Upper lobe of left lung (tissue), 6 donors: Measurements from ENCODE around the gene CCDC200. TPM values are rescaled to one million over a fixed set of nuclear protein-coding genes. Genes with fewer than 3 reads are reported as not detected.
"Not testable (repeated sequence)": the region's sequence is repeated elsewhere in the genome, so short reads cannot be mapped to it uniquely, and the experiment has no call there.

Source experiments
- ATAC-seq, 2 donors: fragments of 200-7000 bp; cut with Tn5 transposase; one replicate each; pipeline ENCODE4 v1.9.1; 2022; ENCODE audit warnings: mild to moderate bottlenecking in 2 of 2, moderate library complexity in 2 of 2; ENCODE audit not compliant: low FRiP score in 2 of 2
- DNase-seq, 2 donors: peaks; one replicate each; pipeline ENCODE4 v3.0.0-alpha.2; 2019 to 2020
- H3K27ac ChIP-seq, 4 donors: fragments of 200-600 bp; sonication (generic); one replicate each; pipeline ENCODE4 v1.5.1; 2016 to 2019
- H3K27me3 ChIP-seq, 4 donors: fragments of 200-600 bp; sonication (generic); one replicate each; pipeline ENCODE4 v1.5.1; 2017 to 2019
- H3K36me3 ChIP-seq, 4 donors: fragments of 200-600 bp; sonication (generic); one replicate each; pipeline ENCODE4 v1.5.1; 2016 to 2019
- H3K4me1 ChIP-seq, 4 donors: fragments of 200-600 bp; sonication (generic); one replicate each; pipeline ENCODE4 v1.5.1; 2018 to 2019
- H3K4me3 ChIP-seq, 4 donors: fragments of 200-600 bp; sonication (generic); one replicate each; pipeline ENCODE4 v1.5.1; 2017 to 2019; ENCODE audit warnings: mild to moderate bottlenecking in 2 of 4, moderate library complexity in 1 of 4
- H3K9me3 ChIP-seq, 4 donors: fragments of 200-600 bp; sonication (generic); one replicate each; pipeline ENCODE4 v1.5.1; 2018 to 2019
- EP300 ChIP-seq, 4 donors: sonication (generic); formaldehyde crosslinking; IDR thresholded peaks; one replicate each; pipeline ENCODE4 v1.5.1; 2017; ENCODE audit warnings: antibody characterized with exemption in 4 of 4, control low read depth in 2 of 4
- POLR2A ChIP-seq, 4 donors: fragments of 450-650 bp; IDR thresholded peaks; one replicate each; pipeline ENCODE4 v1.5.1; 2016 to 2017; ENCODE audit warnings: antibody characterized with exemption in 4 of 4, mild to moderate bottlenecking in 2 of 4
- POLR2AphosphoS5 ChIP-seq, 2 donors: sonication (generic); formaldehyde crosslinking; IDR thresholded peaks; one replicate each; pipeline ENCODE4 v1.5.1; 2017; ENCODE audit warnings: antibody characterized with exemption in 2 of 2
- WGBS, 2 donors: methylation state at CpG; one replicate each; pipeline ENCODE4 v1.1.5; 2017 to 2018; 5-methylcytosine and 5-hydroxymethylcytosine counted together
- total RNA-seq, 6 donors: library from RNA; depleted of rRNA in 4 of 6; stranded (reverse); fragments of >200 nt in 4 of 6; gene quantifications; one replicate each; pipeline versions ENCODE4 v1.1.0 to v1.2.1, GENCODE V29; 2016 to 2021
- TF ChIP-seq, protein P1 (sequence below), 6 experiments: fragments of 450-650 bp in 4 of 6; fragments of 200-600 bp in 2 of 6; sonication (generic) in 2 of 6; IDR thresholded peaks; one replicate each; pipeline ENCODE4 v1.5.1; 2016 to 2019; ENCODE audit warnings: antibody characterized with exemption in 6 of 6
- donor health status: DM: no; HTN: no; CAD: no; lungs with moderate emphysema.
- donor health status: DM: no; HTN: yes; CAD: no; lungs with severe emphysema.

The CCDC200 gene
- total RNA-seq, 6 donors from 2014 or later: 8.4 TPM; not detected in 5

DNA sequence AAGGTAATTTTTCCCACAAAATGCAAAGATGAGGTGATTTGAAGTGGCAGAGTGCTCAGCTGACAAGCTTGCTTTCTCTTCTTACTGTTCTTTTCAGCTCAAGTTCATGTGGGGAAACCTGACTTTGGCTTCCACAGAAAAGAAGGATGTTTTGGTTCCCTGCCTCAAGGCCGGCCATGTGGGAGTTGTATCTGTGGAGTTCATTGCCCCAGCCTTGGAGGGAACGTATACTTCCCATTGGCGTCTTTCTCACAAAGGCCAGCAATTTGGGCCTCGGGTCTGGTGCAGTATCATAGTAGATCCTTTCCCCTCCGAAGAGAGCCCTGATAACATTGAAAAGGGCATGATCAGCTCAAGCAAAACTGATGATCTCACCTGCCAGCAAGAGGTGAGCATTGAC is 35.2 kb downstream of the CCDC200 start:
- TF ChIP-seq EP300 (IDR thresholded peaks at IDR 0.05) (no peak), POLR2AphosphoS5 (IDR thresholded peaks at IDR 0.05) (no peak), POLR2A (IDR thresholded peaks at IDR 0.05) (no peak)
- TF ChIP-seq, protein P1, sequence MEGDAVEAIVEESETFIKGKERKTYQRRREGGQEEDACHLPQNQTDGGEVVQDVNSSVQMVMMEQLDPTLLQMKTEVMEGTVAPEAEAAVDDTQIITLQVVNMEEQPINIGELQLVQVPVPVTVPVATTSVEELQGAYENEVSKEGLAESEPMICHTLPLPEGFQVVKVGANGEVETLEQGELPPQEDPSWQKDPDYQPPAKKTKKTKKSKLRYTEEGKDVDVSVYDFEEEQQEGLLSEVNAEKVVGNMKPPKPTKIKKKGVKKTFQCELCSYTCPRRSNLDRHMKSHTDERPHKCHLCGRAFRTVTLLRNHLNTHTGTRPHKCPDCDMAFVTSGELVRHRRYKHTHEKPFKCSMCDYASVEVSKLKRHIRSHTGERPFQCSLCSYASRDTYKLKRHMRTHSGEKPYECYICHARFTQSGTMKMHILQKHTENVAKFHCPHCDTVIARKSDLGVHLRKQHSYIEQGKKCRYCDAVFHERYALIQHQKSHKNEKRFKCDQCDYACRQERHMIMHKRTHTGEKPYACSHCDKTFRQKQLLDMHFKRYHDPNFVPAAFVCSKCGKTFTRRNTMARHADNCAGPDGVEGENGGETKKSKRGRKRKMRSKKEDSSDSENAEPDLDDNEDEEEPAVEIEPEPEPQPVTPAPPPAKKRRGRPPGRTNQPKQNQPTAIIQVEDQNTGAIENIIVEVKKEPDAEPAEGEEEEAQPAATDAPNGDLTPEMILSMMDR (IDR thresholded peaks at IDR 0.05): no peak
- 98% methylated on average over 5 of the region's 5 CpGs for WGBS, 2 donors

GRCh38 chr17:43186656-43187055 is 41.8 kb downstream of the CCDC200 start:
- not testable (repeated sequence) for H3K9me3 ChIP-seq, H3K4me1 ChIP-seq, H3K4me3 ChIP-seq, H3K27me3 ChIP-seq, H3K27ac ChIP-seq, ATAC-seq, DNase-seq
- H3K36me3 ChIP-seq: peaks cover 47 to 88% (median 64%) of the 10 kb centered on the region in 4 donors
- 94 to 95% methylated on average over 5 of the region's 5 CpGs for WGBS, 2 donors

More for the DNA sequence above, 35.2 kb downstream of the CCDC200 start:
- Histone ChIP-seq H3K4me1 (no peaks in the 10 kb centered on the region), H3K4me3 (no peak overlapping the region), H3K27me3 (no peaks in the 10 kb centered on the region), H3K9me3 (no peaks in the 10 kb centered on the region), H3K36me3 (peaks cover 87 to 100% (median 96%) of the 10 kb centered on the region in 4 donors), H3K27ac (no peak overlapping the region)
- DNase-seq (no peak), ATAC-seq (no peak)

DNA sequence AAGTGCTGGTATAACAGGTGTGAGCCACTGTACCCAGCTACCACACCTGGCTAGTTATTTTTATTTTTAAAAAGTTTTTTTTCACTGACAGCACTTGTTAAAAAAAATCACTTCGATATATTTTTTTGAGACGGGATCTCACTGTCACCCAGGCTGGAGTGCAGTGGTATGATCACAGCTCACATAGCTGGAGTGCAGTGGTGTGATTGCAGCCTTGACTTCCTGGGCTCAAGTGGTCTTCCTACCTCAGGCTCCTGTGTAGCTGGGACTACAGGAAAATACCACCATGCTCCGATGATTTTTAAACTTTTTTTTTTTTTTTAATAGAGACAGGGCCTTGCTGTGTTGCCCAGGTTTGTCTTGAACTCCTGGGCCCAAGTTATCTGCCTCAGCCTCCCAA is 44.5 kb downstream of the CCDC200 start:
- DNase-seq: no peak
- H3K9me3 ChIP-seq: no peaks in the 10 kb centered on the region
- H3K36me3 ChIP-seq: peaks cover 43 to 87% (median 53%) of the 10 kb centered on the region in 4 donors
- no peak overlapping the region for H3K4me3 ChIP-seq
- TF ChIP-seq POLR2A (IDR thresholded peaks at IDR 0.05) (no peak), POLR2AphosphoS5 (IDR thresholded peaks at IDR 0.05) (no peak), EP300 (IDR thresholded peaks at IDR 0.05) (no peak)
- TF ChIP-seq, protein P1 (IDR thresholded peaks at IDR 0.05): no peak
- 94 to 96% methylated on average over 3 of the region's 3 CpGs for WGBS, 2 donors
- H3K4me1 ChIP-seq: no peaks in the 10 kb centered on the region
- ATAC-seq: no peak
- H3K27ac ChIP-seq: no peak overlapping the region
- H3K27me3 ChIP-seq: no peaks in the 10 kb centered on the region

- no peaks in the 10 kb centered on the region for H3K9me3 ChIP-seq
- H3K4me3 ChIP-seq: no peak overlapping the region
- no peaks in the 10 kb centered on the region for H3K27me3 ChIP-seq
- no peak for ATAC-seq
- peaks cover 38 to 56% (median 47%) of the 10 kb centered on the region in 4 donors for H3K4me1 ChIP-seq
- H3K36me3 ChIP-seq: peaks cover 26 to 56% (median 38%) of the 10 kb centered on the region in 4 donors
- H3K27ac ChIP-seq: peak overlapping the region in 1 of 4 donors; percentile 7
- DNase-seq: no peak
- TF ChIP-seq POLR2A (IDR thresholded peaks at IDR 0.05) (no peak), EP300 (IDR thresholded peaks at IDR 0.05) (no peak), POLR2AphosphoS5 (IDR thresholded peaks at IDR 0.05) (no peak)
- TF ChIP-seq, protein P1 (IDR thresholded peaks at IDR 0.05): no peak
- WGBS, 2 donors: 58 to 61% methylated on average over 2 of the region's 2 CpGs
These were observed 52.3 kb downstream of the CCDC200 start for GRCh38 chr17:43176119-43176570.

- DNase-seq: no peak
- H3K9me3 ChIP-seq: no peaks in the 10 kb centered on the region
- no peak overlapping the region for H3K4me3 ChIP-seq
- H3K4me1 ChIP-seq: peaks cover 38 to 56% (median 47%) of the 10 kb centered on the region in 4 donors
- 63 to 74% methylated on average over 4 of the region's 4 CpGs for WGBS, 2 donors
- peak overlapping the region in 1 of 4 donors; percentile 7 for H3K27ac ChIP-seq
- H3K27me3 ChIP-seq: no peaks in the 10 kb centered on the region
- ATAC-seq: no peak
- TF ChIP-seq, protein P1 (IDR thresholded peaks at IDR 0.05): no peak
- TF ChIP-seq POLR2AphosphoS5 (IDR thresholded peaks at IDR 0.05) (no peak), EP300 (IDR thresholded peaks at IDR 0.05) (no peak), POLR2A (IDR thresholded peaks at IDR 0.05) (no peak)
- H3K36me3 ChIP-seq: peaks cover 22 to 49% (median 32%) of the 10 kb centered on the region in 4 donors
These were observed 53.0 kb downstream of the CCDC200 start for GRCh38 chr17:43175213-43176118.
